HEK293T (cell line): ENCODE results near the gene GINS1.

ENCODE experiments used
- ARNT ChIP-seq: fragments of 450-650 bp; IDR thresholded peaks from 2 replicates; pipeline ENCODE4 v1.6.1; 2017; ENCODE audit warnings: mild to moderate bottlenecking
- ELF4 ChIP-seq: fragments of 450-650 bp; IDR thresholded peaks from 2 replicates; pipeline ENCODE4 v1.6.1; 2017; ENCODE audit warnings: antibody characterized with exemption
- FOXA1 ChIP-seq: fragments of 450-650 bp; IDR thresholded peaks from 2 replicates; pipeline ENCODE4 v1.6.1; 2016; ENCODE audit warnings: mild to moderate bottlenecking
- FOXK2 ChIP-seq: fragments of 450-650 bp; IDR thresholded peaks from 2 replicates; pipeline ENCODE4 v1.6.1; 2016; ENCODE audit warnings: mild to moderate bottlenecking
- FOXM1 ChIP-seq: fragments of 450-650 bp; IDR thresholded peaks from 2 replicates; pipeline ENCODE4 v1.6.1; 2017; ENCODE audit warnings: mild to moderate bottlenecking, borderline replicate concordance
- HDGF ChIP-seq: fragments of 450-650 bp; IDR thresholded peaks from 2 replicates; pipeline ENCODE4 v1.6.1; 2017; ENCODE audit warnings: antibody characterized with exemption, borderline replicate concordance
- L3MBTL2 ChIP-seq: fragments of 450-650 bp; conservative IDR thresholded peaks from 2 replicates; pipeline ENCODE4 v1.6.1; 2016; ENCODE audit warnings: mild to moderate bottlenecking
- LEF1 ChIP-seq: fragments of 450-650 bp; IDR thresholded peaks from 2 replicates; pipeline ENCODE4 v1.6.1; 2017; ENCODE audit warnings: mild to moderate bottlenecking, borderline replicate concordance
- NFRKB ChIP-seq: fragments of 450-650 bp; IDR thresholded peaks from 2 replicates; pipeline ENCODE4 v1.6.1; 2016; ENCODE audit warnings: mild to moderate bottlenecking, moderate library complexity
- SP1 ChIP-seq: fragments of 450-650 bp; IDR thresholded peaks from 2 replicates; pipeline ENCODE4 v1.6.1; 2017
- TARDBP ChIP-seq: fragments of 450-650 bp; IDR thresholded peaks from 2 replicates; pipeline ENCODE4 v1.6.1; 2016

- TF ChIP-seq TARDBP (no peak), ELF4 (no peak), ARNT (no peak), FOXK2 (no peak), SP1 (no peak), NFRKB (no peak), FOXM1 (no peak), L3MBTL2 (no peak), FOXA1 (no peak), HDGF (no peak), LEF1 (no peak)
These were observed 76.9 kb downstream of the GINS1 start for GRCh38 chr20:25484224-25484846.
